Left lung (tissue), 8 donors: ENCODE measurements around the gene FOXD1. TPM values are rescaled to one million over a fixed set of nuclear protein-coding genes. Genes with fewer than 3 reads are reported as not detected.

Source experiments
- polyA plus RNA-seq, 6 donors: library from polyadenylated mRNA; unstranded; fragments of 120-200 nt; gene quantifications; one replicate each; pipeline ENCODE4 v1.2.1, GENCODE V29; 2013; ENCODE audit not compliant: insufficient read length in 6 of 6
- total RNA-seq, 2 donors: library from RNA; stranded (reverse); fragmentation: NEBNext Ultra II Directional; extraction: Animal tissue kit (Norgen Biotek cat#: 25700); gene quantifications; one replicate each; pipeline ENCODE4 v1.2.1, GENCODE V29; 2021
- donor health status: DM: no; HTN: yes; CAD: no.
- donor health status: DM: no; HTN: no; CAD: no.

The FOXD1 gene
- total and polyA plus RNA-seq, 8 donors: 0.09 to 0.29 (median 0.10) TPM; not detected in 4

Other genes with a start within 250 kb of the FOXD1 start
- gene BTF3, start 49.7 kb upstream of the FOXD1 start, total RNA-seq: 100 to 1,000 TPM; 353 to 421 TPM
- gene BTF3, start 49.7 kb upstream of the FOXD1 start, polyA plus RNA-seq: 1,000 to 10,000 TPM in 1 of 6 donors, 100 to 1,000 TPM in 5; 909 to 1,033 (median 954) TPM
- gene ANKRA2, start 116.9 kb upstream of the FOXD1 start, total RNA-seq: 10 to 100 TPM; 11.9 to 13.8 TPM
- 10 to 100 TPM; 55.7 to 94.1 (median 68.9) TPM for gene ANKRA2, start 116.9 kb upstream of the FOXD1 start, polyA plus RNA-seq
- gene UTP15, start 117.0 kb upstream of the FOXD1 start, total RNA-seq: 10 to 100 TPM; 10.9 to 15.8 TPM
- 10 to 100 TPM; 14.6 to 22.6 (median 17.9) TPM for gene UTP15, start 117.0 kb upstream of the FOXD1 start, polyA plus RNA-seq
- gene ARHGEF28, start 177.4 kb upstream of the FOXD1 start, total RNA-seq: 10 to 100 TPM in 1 of 2 donors, 1 to 10 TPM in 1; 8.4 to 10.5 TPM
- gene ARHGEF28, start 177.4 kb upstream of the FOXD1 start, polyA plus RNA-seq: 10 to 100 TPM in 4 of 6 donors, 1 to 10 TPM in 2; 8.9 to 16.4 (median 11.3) TPM